SIG-M5 treated with dmso at 0.1 percent for 504 hours (cell line): ENCODE results near the gene IGSF21.
A peak's percentile ranks its signal among the peaks of the same experiment; 100 is the strongest.

Experiments
- DNase-seq: peaks from one replicate; lab custom pipeline; 2025; ENCODE audit not compliant: unreplicated experiment; lab: John Stamatoyannopoulos, UW

The IGSF21 gene

DNA sequence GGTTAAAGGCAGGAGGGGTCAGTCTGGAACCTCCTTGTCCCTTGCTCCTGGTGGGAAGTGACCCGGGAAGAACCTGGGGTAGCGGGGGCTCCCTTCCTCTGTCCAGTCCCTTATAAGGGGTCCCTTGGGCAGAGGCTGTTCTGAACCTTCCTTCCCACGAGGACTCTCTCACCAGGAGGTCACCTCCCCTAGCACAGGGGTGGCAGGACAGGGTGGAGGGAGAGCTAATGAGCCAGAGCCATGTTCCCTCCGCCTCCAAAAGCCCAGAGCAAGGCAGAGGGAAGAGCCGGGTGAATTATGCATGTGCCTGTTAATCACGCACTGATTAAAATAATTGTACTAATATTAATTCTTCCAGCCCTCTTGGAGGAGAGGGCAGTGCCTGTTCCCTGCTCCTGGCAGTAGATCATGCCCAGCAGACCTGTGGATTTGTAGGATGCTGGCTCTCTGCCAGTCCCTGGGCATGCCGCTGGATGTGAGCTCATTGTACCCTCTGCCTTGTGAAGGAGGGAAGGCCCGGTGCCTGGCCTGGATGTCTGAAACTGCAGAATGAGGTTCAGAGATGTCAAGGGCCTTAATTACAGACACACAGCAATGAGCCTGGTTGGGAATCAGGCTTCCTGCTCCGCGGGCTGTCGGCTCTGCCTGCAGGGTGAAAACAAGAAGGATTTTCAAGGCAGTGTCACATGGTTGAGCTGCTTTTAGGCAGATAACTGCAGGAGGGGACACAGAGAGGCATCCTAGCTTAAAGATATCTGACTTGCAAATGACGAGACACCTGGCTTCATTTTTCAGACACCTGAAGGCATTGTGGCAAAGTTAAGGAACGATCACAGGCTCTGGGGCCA is 68.2 kb downstream of the IGSF21 start:
- no peak for DNase-seq

DNA sequence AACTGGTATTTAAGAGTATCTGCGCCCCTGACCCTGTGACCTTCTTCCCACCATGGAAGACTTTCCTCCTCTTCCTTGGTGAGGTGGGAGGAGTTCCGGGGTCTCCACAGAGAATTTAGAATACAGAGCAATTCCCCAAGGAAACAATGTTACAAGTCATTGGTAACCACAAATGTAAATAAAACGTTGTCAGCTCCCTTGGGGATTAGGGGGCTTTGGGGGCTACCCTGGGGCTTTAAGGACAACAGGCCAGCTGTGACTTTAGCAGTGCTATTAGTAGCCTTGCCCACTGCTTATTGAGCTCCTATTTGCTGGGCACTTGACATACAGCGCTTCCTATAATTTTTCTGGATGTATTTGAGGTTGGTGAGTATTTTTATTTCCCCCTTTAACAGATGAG is 69.0 kb downstream of the IGSF21 start:
- DNase-seq, result no peak

DNA sequence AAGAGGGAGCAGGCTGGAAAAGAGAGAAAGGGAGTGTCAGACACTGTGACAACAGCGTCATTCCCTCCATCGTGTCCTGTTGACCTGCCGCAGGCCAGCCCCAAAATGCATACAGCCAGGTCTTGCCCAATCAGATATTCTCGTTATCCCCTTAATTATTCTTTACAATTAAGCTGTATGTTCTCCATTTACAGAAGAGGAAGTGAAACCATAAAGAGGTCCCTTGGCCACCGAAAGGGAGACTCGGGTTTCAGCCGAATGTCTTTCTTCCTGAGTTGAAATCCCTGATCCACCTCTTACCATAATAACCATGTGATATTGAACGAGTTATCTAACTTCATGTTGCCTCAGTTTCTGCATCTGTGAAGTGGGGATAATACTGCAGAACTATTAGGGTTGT is 70.5 kb downstream of the IGSF21 start:
- DNase-seq, result peak; percentile 24

DNA sequence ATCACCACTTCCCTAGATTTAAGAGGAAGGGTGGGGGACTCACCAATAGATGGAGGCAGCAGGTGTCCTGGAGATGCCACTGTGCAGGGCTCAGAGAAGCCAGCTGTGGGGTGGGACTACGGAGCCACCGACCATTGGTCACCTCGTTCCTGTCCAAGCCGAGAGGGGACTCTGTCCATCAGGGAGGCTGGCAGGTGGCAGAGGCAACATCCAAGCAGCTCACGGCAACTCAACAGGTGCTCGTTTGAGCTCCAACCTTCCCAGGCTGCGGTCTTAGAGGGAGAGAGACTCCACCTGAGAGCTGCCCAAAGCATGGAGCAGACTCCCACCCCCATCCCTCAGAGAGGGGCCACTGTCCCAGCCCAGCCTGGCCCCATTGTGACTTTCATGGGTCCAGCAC is 71.4 kb downstream of the IGSF21 start:
- no peak for DNase-seq

DNA sequence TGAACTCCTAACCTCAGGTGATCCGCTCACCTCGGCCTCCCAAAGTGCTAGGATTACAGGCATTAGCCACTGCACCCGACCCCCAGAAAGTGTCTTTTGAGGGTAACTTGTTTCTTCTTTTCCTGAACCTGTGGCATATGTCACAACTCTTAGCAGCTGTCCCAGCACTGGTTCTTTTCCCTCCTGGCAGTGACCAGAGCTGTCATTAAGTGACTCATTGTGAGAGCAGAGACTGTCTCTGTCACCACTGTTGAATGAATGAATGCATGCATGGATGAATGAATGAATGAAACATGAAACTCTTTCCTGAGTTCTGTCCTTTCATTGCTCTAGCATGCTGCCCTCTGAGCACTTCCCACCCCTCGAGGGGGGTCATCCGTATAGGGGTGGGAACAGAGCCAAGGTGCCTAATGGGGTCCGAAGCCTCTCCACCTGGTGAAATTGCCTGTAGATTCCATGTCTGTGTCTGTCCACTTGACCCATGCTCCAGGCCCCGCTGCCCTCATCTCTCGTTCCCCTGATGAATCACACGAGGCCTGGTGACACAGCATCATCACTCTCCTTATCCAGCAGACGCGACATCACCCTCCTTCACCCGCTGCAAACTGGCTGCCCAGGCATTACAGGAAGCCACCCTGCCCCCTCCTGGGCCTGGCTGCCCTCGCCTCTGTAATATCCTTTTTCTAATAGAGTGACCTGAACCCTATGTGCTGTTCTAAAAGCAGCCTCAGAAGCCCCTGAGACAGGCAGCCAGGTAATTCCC is 75.0 kb downstream of the IGSF21 start:
- no peak for DNase-seq

DNA sequence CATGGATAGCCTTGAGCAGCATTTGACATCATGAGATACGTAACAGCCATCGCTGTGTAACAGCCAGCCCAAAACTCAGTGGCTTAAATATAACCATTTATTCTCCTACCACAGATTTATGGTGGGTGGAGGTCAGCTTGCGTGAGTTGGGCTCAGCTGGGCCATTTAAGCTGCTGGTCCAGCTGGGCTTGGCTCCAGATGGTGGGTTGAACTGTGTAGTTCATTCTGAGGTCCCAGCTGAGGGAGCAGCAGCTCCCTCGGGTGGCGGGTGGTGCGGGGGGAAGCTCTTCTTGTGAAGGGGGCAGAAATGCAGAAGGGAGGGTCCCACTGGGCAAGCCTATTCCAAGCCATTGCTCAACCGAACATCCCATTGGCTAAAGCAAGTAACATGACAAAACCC is 75.9 kb downstream of the IGSF21 start:
- no peak for DNase-seq

DNA sequence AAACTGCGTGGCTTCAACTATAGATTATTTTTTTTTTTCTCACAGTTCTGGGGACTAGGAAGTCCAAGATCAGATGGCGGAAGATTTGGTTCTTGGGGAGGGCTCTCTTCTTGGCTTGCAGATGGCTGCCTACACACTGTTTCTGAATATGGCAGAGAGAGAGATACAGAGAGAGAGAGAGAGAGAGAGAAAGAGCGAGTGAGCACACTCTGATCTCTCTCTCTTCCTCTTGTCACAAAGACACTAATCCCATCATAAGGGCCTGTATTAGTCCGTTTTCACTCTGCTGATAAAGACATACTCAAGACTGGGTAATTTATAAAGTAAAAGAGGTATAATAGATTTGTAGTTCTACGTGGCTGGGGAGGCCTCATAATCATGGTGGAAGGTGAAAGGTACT is 79.5 kb downstream of the IGSF21 start:
- no peak for DNase-seq

DNA sequence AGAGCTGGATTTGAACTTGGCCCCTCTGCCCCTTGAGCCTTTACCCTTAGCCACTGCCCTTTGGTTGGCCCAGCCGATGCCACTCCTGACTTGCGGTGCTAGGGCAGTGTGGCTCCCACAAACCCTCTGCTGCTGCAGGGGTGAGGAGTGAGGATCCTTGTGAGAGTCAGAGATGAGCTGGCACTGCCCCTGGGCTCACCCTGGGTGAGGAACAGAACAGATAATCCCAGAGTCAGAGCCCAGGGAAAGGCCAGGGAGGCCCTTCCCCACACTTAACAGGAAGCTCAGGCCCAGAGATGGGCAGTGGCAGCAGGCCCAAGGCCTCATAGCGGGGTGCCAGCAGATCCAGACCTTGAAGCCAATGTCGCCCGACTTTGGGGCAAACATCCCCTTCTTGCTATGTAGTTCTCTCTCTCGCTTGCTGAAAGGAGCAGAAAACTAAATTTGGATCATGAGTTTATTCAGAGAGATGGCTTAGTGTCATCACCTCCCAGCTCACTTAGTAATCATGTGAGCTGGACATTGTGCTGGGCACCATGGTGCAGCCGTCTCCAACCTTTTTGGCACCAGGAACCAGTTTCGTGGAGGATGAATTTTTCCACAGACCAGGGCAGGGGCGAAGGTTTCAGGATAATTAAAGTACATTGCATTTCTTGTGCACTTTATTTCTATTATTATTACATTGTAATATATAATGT is 81.4 kb downstream of the IGSF21 start:
- no peak for DNase-seq

DNA sequence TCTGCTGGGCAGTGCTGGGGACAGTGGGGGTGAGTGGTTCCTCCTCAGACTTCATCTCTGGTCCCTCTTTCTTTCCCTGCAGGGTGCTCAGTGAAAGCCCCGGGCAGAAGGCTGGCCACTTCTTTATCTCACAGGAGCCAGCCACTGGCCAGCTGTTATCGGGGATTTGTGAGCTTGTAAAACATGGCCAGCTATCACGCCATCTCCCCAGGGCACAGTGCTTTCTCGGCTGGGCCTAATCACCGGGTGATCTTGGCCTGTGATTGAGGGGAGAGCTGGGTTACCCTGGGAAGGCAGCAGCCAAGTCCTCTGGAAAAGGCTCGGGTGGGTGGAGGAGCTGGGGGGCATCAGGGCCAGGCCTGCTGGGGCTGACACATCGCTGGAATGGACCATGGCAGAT is 83.0 kb downstream of the IGSF21 start:
- no peak for DNase-seq

DNA sequence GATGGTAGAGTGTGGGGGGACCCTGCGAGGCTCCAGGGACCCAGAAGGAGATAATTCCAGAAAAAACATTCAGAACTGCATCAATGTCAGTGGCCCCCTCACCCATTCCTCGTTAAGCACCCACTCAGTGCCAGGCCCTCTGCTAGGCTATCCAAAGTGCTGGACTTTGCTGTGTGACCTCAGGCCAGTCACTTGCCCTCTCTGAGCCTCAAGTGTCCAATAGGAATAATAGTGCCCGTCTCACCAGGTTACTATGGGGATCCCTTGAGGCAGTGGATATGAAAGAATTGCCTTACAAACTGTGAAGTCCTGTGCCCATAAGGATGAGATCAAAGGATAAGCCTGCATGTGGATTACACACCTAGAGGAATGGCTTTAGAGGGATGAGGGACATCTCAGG is 83.4 kb downstream of the IGSF21 start:
- DNase-seq, result no peak

DNA sequence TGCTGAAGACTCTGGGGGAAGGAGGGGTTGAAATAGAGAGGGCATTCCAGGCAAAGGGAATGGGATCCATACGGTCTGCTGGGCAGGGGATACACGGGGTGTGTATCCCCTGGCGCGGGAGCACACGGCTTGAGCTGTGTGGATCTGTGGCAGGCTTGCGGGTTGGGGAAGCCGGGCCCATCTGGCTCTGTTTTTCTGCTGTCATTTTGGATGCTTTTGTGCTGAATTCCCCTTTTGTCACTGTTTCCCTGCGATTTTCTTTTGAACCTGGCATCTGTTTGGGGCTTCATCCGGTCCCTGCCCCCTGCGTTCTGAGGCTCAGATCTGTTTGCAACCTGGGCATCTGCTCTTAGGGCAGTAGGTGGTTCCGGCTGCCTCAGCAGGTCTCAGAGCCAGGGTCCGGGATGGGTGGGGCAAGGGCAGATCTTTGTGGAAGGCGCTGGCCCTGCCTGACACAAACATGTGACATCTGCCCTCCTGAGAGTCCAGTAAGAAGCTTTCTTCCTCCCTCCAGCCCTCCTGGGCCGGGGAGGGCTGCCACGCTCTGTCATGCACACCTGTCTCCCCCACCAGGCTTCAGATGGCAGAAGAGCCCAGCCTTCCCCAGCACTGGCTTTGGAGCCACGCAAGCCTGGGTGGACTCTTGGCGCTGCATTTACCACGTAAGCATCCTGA is 84.0 kb downstream of the IGSF21 start:
- no peak for DNase-seq

DNA sequence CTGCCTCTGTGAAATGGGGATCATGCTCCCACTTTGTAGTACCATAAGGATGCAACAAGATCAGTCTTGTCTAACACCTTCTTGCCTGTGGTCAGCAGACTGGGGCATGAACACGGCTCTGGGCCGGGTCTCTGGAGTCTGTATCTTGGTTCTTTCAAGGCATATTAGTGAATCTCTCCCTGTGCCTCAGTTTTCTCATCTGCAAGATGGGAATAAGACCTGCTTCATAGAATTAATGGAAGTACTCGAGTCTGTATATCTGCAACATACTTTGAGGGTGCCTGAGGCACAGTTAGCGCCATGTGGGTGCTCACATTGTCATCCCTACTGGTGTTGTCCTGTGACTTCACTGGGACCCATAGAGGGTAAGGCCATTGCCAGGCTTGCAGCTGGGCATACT is 84.6 kb downstream of the IGSF21 start:
- DNase-seq, result no peak

DNA sequence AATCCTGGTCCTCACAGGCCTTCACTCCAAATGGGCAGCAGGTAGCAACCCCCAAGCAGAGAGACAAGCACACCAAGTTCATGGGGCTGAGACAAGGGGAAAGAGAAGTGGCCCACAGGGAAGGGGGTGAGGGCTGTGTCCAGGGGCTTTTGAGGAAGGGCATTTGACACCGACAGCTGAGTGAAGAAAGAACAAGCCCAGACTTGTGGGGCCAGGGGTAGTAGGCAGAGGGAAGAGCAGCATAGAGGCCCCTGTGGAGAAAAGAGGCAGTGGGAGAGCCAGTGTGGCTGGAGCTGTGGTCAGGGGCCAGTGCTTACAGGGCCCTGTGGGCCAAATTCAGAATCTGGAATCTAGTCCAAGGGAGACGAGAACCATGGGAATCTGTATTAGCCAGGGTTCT is 85.4 kb downstream of the IGSF21 start:
- peak; percentile 15 for DNase-seq

DNA sequence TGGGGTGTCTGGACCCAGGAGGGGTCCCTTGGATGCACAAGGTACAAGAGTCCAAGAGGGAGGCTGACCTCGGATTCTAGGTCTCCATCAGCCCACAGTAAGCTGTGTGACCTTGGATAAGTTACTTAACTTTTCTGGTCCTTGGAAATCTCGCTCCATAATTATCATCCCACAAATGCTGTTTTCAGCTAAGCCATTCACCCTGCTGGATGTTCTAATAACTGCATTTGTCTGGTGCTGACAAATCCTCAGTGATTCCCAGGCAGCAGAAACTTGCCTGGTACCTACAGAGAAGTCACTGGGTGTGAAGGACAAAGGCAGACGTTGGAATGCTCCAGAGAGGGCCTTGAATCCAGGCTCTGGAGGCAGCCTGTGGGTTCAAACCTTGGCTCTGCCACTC is 89.7 kb downstream of the IGSF21 start:
- DNase-seq, result no peak

DNA sequence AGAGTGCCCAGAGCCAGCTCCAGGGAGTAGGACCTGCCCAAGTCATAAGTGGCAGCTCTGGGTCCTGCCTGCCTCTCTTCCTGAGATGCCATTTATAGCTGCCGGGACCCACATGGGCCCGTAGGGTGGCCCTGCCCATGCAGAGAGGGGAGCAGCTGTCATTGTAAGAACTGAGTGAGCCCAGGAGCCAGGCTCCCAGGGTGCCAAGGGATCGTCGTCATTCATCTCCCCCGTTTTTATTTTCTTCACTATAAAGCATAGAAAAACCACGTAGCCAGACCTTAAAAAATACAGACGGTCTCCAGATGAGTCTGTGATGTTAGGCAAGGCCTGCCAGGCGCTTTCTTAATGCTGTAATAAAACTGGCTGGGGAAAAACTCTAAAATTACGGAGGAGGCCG is 90.7 kb downstream of the IGSF21 start:
- no peak for DNase-seq

DNA sequence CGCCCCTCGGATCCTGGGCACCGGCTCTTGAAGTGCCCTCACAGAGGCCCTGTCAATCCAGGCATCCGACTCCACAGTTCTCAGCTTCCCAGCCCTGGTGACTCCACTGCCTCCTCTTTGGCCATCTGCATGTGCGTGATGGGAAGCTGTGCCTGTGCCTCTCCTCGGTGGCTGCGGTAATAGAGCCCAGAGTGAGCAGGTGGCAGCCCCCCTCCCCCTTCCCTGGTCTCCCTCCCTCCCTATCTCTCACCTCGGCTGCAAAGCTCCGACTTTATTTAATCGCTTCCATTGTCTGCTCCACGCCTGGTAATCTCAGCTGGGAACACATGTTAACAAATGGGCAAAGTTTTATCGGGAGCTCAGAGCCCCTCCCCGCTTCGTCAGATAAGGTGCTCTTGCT is 91.9 kb downstream of the IGSF21 start:
- DNase-seq, result no peak

DNA sequence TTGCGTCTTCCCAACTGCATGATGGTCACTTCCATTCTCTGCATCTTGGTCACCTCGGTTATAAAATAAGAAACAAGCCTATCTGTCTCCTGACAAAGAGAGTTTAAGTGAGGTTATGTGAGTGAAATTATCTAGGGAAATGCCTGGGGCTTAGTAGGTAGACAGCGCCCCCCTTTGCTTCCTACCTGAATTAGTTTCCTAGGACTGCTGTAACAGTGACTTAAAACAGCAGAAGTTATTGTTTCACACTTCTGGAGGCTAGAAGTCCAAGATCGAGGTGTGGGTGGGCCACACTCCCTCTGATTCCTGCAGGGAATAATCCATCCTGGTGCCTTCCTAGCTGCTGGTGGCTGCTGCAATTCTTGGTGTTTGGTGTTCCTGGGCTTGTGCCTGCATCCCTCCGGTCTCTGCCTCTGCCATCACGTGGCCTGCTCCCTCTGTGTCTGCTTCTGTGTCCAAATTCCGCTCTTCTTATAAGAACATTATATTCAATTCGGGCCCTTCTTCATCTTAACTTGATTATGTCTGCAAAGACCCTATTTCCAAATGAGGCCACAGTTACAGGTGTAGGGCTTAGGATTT is 92.6 kb downstream of the IGSF21 start:
- no peak for DNase-seq

DNA sequence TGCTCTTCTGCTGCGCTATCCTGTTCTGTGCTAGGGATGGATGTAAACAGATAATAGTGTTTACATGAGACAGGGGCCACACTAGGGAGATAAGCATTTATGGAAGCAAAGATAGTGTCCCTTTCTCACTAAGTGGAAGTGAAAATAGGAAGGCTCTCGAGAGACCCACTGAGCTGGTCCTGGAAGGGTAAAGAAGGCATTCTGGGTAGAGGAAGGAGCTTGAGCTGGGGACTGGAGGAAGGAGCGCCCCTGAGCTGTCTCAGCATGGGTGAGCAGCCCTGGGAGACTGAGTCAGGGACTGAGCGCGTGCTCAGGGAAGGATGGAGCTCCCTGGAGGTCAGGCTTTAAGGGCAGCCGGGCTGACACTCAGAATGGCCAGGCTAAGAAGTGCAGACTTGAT is 93.3 kb downstream of the IGSF21 start:
- no peak for DNase-seq

DNA sequence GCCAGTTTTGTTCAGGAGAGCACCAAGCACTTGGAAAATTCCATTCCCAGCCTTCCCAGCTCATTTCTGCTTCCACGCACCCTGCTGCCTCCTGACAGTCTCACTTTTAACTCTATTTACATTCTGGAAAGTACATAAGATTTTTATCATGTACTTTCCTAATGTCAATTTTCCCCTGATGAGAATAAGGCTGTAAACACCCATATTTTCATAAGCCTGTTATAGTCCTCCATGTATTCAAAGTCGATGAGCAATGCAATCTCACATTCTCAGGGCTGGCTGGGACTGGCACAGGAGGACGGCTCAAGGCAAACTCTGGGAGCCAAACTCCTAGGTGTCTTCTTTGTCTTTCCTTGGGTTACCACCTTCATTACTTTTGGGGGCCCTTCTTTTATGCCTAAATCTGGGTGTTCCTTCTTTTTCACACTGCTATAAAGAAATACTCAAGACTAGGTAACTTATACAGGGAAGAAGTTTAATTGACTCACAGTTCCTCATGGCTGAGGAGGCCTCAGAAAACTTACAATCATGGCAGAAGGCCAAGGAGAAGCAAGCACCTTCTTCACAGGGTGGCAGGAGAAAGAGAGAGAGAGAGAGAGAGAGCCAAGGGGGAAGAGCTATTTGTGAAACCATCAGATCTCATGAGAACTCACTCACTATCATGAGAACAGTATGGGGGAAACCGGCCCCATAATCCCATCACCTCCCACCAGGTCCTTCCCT is 94.6 kb downstream of the IGSF21 start:
- DNase-seq, result no peak

DNA sequence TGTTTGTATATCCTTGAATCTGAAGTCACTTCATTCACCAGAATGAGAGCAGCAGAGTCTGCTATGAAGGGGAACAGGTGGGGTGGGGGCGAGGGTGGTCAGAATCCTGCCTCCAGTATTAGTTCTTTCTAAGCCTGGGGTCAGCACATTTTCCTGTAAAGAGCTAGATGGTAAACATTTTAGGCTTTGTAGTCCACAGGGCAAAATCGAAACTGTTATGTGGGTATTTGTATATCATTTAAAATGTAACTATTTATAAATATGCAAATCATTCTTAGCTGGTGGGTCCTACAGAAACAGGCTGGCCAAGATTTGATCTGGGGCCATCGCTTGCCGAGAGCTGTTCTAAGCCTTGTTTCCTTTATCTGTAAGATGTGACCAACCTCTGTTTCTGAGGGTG is 96.0 kb downstream of the IGSF21 start:
- DNase-seq, result no peak
